NCI-H1092 treated with DMSO at 0.1 percent for 48 hours (cell line): ENCODE results near the gene ABTB2.

Source experiments
- DNase-seq: peaks from one replicate; lab custom pipeline; 2025; lab: John Stamatoyannopoulos, UW

Gene ABTB2

DNA sequence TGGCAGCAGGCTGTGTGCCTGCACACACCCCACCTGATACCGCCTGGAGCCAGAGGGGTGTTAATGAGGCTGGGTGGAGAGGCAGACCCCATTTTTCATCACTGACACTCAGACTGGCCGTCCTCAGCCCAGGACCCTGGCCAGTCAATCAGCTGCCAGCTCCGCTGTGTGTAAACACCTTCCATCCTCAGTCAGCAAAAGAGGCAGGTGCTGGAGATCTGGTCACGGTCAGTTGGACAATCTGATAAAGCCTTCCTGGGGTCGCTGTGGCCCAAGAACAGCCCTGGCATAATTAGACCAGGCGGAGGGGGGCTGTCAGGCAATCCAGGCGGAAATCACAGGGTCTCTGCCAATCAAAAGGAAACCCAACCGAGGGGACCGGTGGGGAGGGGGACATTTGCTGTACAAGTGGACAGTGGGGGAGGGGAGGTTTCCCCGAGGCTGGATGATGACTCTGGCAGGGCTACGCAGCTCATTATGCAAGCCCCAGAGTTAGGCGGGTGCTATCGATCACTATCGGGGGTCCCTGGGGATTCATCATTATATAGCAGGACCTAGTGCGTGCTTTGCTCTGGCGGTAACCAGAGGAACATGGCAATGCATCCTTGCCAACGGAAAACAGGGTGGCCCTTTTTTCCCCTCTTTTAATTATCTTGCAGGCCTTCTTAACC is 72.9 kb downstream of the ABTB2 start:
- DNase-seq: peak; percentile 99

GRCh38 chr11:34284156-34284555 is 73.7 kb downstream of the ABTB2 start:
- no peak for DNase-seq

GRCh38 chr11:34280945-34281872 is 76.6 kb downstream of the ABTB2 start:
- no peak for DNase-seq

GRCh38 chr11:34278693-34279297 is 79.0 kb downstream of the ABTB2 start:
- no peak for DNase-seq

GRCh38 chr11:34278175-34278574 is 79.6 kb downstream of the ABTB2 start:
- DNase-seq: no peak

DNA sequence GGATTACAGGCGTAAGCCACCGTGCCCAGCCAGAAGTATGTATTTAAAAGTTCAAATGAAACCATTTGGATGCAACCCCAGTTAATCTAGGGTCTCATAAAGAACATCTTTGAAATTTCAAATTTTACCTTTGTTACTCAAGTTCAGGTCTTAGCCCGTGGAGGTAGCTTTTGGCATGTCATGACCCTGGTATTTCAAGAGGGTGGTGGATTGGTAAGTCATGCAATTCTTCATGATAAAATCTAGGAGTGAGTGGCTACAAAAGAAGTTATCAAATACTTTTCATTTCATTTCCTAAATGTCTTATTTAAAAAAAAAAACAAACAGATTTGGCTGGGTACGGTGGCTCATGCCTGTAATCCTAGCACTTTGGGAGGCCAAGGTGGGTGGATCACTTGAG is 80.6 kb downstream of the ABTB2 start:
- DNase-seq: no peak

- no peak for DNase-seq
Observed at GRCh38 chr11:34276352-34276864, 81.4 kb downstream of the ABTB2 start.

DNA sequence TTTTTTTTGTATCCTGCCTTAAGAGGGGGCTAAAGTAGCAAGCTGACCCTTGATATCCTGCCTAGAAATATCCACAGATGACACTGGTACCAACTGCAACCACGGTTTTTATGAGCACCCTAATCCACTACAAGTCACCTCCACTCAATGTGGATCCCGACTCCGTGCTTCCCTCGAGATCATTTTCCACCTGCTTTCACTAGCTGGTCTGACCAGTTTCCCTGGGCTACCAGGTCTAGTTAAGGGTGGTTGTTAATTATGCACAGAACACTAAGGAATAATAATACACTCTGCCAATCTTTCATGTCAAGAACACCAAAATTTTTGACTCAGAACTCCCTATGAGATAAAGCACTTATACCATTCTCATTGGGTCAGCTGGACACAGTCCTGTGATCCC is 82.3 kb downstream of the ABTB2 start:
- DNase-seq: no peak

DNA sequence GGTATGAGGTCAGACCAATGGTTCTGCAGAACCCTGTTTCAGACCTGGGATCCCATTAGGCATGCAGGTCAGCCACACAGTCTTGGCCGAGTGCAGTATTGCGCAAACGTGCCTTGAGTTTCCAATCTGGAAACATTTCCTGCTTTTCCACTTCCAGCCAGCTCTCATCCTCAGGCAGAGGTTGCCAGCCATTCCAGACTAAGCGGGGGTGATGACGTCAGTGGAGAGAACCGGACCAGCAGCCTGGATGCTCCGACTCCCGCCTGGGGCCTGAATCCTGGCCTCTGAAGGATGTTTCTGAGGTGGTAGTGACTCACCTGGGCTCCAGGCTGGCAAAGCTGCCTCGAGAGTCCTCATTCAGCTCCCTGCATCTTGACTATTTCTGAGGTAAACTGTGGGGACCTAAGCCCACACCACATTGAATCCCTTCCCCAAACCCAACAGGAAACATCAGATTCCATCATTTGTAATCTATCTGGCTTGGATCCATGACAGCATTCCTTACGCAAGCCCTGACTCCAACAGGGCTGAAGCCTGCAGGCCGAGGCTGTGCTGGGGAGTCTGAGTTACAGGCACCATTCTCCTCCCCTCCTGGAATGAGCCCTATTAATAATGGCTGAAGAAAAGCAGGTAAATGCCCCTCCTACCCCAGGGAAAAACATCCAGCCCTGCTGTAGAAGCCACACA is 83.0 kb downstream of the ABTB2 start:
- no peak for DNase-seq

- no peak for DNase-seq
Observed at GRCh38 chr11:34273099-34273498, 84.7 kb downstream of the ABTB2 start.

DNA sequence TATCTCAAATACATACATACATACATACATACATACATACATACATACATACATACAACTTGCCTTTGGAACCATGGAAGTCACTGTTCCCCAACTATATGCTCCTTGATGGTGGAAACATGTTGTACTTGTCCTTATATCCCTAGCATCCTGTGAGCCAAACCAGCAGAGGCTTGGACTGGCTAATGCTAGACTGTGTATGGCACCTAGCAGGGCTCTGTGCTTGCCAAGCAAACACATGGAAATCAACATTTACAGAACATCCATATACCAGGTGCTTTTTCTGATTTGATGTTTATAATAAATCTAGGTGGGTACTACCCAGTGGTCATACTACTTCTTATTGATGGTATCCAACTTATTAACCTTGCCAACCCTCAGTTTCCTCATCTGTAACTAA is 86.1 kb downstream of the ABTB2 start:
- DNase-seq: no peak

DNA sequence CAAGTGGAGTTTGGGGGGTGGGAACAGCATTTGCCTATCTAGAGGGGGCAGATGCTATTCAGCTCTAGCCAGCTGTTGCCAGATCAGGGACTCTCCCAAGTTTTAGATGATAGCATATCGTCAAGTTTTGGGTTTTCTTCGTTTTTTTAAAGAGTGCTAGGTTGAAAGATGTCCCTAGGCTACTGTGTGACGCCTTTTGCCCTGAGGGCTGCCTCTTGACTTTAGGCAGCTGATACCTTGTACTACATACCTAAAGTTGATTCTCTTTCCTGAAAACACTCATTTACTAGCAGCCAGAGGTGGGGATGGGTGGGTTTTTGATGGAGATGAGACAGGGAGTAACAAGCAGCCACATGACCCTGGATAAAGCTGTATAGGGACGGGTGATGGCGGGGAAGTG is 87.1 kb downstream of the ABTB2 start:
- no peak for DNase-seq

DNA sequence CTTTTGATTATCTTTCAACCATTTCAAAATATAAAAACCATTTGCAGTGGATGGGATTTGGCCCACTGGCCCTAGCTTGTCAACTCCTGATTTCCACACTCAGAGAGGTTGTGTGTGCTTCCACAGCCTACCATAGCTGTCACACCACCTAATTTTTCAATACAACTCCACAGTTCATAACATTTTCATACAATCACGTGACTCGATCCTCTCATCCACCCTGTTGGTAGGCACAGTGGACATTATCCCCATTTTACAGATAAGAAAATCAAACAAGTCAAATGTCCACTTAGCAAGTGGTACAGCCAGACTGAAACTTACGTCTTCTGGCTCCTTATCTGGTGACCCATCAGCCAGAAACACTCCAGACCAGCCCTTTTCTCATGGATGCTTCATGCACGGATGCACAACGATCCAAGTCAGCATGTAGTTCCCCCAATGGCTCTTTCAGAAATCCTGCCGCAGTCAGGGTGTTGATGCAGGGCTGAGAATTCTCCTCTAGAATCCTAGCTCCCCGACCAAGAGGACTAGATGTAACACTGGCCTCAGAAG is 88.0 kb downstream of the ABTB2 start:
- no peak for DNase-seq

DNA sequence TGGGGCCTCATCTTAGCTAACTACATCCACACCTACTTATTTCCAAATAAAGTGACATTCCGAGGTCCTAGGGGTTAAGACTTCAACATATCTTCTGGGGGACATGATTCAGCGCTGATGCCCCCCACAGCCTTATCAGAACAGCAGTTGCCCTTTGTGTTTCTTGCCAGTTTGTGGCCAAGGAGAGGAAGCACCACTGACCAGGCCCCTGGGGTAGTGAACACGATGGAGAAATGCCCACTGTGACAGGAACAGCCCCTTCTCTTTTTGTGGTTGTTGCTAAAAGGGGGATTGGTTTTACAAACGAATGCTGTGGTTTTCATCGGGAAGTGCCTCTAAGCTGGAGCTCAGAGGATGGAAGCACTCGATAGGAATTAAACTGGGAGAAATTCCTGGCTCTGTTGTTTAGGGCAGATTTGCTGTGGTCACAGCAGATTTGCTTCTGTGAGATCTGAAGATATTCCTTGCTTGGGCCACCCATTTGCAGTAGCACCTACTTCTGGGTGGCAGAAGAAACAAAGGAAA is 88.8 kb downstream of the ABTB2 start:
- no peak for DNase-seq

- no peak for DNase-seq
Observed at GRCh38 chr11:34267417-34267816, 90.4 kb downstream of the ABTB2 start.

- DNase-seq: peak; percentile 26
Observed at GRCh38 chr11:34267013-34267412, 90.8 kb downstream of the ABTB2 start.

DNA sequence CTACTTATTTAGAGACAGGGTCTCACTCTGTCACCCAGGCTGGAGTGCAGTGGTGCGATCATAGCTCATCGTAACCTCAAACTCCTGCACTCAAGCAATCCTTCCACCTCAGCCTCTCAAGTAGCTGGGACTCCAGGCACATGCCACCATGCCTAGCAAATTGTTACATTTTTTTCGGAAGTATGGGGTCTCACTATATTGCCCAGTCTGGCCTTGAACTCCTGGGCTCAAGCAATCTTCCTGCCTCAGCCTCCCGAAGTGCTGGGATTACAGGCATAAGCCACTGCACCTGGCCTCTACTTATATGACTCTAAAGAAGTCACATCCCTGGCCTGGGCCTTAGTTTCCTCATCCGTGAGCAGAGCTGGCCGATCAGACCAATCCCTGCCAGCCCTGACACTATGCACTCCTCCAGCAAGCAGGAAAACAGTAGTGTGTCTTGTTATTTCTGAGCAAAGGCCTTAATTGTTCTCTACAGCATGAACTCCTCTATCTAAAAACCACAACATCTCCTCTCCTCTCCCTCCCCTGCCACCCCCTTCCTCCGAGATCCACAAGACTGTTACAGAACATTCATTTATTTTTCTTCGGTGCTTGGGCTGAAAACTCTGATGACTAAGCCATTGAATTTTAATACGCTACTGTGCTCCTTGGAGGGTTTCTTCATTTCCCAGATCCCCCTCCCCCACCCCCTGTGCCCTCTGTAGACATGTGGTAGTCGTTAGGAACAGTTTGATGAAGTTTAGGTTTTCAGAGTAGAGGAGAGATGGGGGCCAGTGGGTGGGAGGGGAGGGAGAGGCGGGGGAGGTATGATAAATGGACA is 91.5 kb downstream of the ABTB2 start:
- no peak for DNase-seq

DNA sequence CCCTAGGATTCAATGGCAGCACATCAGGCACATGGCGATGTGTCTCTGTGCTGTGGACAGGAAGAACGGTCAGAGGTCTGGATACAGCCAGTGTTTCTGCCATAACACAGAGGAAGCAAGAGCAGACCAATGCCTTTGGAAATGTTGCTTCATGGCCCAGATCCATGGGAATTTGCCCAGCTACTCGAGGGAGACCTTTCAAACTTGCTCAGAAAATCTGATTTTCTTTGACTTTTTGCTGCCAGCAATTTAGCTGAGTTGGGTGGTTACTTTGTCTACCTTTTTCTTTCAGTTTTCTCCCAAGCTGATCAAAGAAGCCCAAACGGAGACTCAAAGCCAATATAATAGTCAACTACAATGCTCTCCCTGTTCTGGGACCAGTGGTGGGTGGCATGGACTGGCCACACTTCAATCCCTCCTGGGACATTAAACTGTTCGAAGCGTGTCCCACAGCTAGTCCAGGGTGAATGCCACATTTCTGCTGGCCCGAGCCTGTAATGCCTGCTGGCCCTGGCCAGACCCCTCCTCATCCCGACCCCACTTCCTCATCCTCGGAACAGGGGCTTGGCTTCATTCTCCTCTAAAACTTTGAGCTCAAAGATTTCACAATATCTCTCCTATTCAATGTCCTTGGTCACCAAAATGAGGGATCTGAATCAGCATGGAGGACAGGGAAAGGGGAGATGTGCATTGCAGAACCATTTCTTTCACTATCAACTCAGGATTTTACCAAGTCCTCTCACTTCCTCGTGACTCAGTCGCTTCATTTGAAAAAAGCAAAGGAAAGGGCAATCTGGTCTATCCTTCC is 93.3 kb downstream of the ABTB2 start:
- DNase-seq: no peak

DNA sequence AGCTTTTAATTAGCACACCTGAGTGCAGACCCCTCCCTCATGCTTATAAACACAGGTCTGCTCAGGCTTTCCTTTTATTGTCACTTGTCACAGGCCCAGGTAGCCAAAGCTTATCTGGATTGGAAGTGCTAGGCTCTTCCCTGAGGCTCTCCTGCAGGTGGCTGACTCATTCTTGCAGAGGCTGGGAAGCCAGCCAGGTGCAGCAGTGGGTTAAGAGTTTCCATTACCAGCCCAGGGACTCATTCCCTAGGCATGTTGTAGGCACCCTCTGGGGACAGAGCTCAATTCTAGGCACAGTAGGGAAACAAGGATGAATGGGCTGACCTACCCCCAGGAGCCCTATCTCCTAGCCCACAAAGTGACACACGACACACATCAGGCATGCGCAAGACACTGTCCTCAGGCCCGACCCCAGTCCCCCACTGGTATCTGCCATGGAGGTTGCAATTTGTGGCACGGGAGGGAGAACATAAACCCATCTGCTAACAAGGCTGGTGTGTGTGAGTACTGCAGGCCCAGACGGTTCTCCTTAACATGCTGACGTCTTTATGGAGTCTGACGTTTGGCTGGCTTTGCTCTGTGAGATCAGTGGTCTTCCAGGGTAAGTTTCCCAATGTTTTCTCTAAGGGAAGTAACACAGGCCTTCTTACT is 94.2 kb downstream of the ABTB2 start:
- DNase-seq: peak; percentile 67
